Left ventricle myocardium inferior (tissue), 1 donor: Measurements from ENCODE around the gene RTN4. TPM values are rescaled to one million over a fixed set of nuclear protein-coding genes. Genes with fewer than 3 reads are reported as not detected.
A peak's percentile ranks its signal among the peaks of the same experiment; 100 is the strongest.

ENCODE experiments used
- DNase-seq: peaks from one replicate; pipeline ENCODE4 v3.0.0-alpha.2; 2020
- H3K27ac ChIP-seq: fragments of 200-600 bp; replicated peaks from 2 replicates; pipeline ENCODE4 v1.8.0; 2021
- H3K27me3 ChIP-seq: fragments of 200-600 bp; 2 replicates; pipeline ENCODE4 v1.8.0; 2021; ENCODE audit warnings: low read depth
- H3K36me3 ChIP-seq: fragments of 200-600 bp; 2 replicates; pipeline ENCODE4 v1.8.0; 2021
- H3K4me1 ChIP-seq: fragments of 200-600 bp; 2 replicates; pipeline ENCODE4 v1.8.0; 2021
- H3K4me3 ChIP-seq: fragments of 200-600 bp; 2 replicates; pipeline ENCODE4 v1.8.0; 2021; ENCODE audit warnings: mild to moderate bottlenecking, moderate library complexity
- H3K9me3 ChIP-seq: fragments of 200-600 bp; replicated peaks from 2 replicates; pipeline ENCODE4 v1.8.0; 2021
- intact Hi-C: fragments of 100-400 bp; cut with micrococcal nuclease; formaldehyde crosslinking; loops from one replicate; pipeline ENCODE4 v1.11.0; 2022
- total RNA-seq: library from RNA; stranded (reverse); fragmentation: NEBNext Ultra II Directional; extraction: Animal tissue kit (Norgen Biotek cat#: 25700); gene quantifications from one replicate; pipeline ENCODE4 v1.2.1, GENCODE V29; 2021
- TF ChIP-seq, protein P1 (sequence below): fragments of 200-600 bp; IDR thresholded peaks from 2 replicates; pipeline ENCODE4 v1.8.0; 2021; ENCODE audit warnings: antibody characterized with exemption, mild to moderate bottlenecking, borderline replicate concordance
- donor health status: DM: no; HTN: yes; CAD: no; lungs with severe emphysema.

RTN4 gene
- total RNA-seq, 1 donor from 2014 or later, result 105 TPM

DNA sequence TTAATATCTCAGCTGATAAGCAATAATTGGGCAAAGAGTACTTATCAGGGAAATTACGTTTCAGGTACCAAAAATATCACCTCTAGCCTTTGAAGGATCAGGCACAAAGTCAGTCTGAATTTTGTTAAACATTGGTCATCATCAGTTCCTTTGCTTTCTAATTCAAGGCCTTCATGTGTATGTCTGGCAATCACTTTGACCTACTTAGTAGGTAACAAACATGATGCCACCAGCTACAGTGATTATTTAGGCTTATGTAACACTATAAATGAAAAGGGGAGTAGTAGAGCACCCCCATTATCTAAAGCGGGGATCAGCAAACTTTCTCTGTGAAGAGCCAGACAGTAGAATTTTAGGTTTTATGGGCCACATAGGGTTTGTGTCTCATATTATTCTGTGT is 75.1 kb downstream of the RTN4 start:
- Histone ChIP-seq H3K4me1 (peaks cover 53% of the 10 kb centered on the region), H3K27ac (no peak overlapping the region), H3K27me3 (peaks cover 56% of the 10 kb centered on the region), H3K36me3 (peaks cover 12% of the 10 kb centered on the region), H3K4me3 (no peak overlapping the region), H3K9me3 (no peaks in the 10 kb centered on the region)
- TF ChIP-seq, protein P1, sequence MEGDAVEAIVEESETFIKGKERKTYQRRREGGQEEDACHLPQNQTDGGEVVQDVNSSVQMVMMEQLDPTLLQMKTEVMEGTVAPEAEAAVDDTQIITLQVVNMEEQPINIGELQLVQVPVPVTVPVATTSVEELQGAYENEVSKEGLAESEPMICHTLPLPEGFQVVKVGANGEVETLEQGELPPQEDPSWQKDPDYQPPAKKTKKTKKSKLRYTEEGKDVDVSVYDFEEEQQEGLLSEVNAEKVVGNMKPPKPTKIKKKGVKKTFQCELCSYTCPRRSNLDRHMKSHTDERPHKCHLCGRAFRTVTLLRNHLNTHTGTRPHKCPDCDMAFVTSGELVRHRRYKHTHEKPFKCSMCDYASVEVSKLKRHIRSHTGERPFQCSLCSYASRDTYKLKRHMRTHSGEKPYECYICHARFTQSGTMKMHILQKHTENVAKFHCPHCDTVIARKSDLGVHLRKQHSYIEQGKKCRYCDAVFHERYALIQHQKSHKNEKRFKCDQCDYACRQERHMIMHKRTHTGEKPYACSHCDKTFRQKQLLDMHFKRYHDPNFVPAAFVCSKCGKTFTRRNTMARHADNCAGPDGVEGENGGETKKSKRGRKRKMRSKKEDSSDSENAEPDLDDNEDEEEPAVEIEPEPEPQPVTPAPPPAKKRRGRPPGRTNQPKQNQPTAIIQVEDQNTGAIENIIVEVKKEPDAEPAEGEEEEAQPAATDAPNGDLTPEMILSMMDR, result no peak
- DNase-seq, result no peak
- intact Hi-C loops, result no loop called here

DNA sequence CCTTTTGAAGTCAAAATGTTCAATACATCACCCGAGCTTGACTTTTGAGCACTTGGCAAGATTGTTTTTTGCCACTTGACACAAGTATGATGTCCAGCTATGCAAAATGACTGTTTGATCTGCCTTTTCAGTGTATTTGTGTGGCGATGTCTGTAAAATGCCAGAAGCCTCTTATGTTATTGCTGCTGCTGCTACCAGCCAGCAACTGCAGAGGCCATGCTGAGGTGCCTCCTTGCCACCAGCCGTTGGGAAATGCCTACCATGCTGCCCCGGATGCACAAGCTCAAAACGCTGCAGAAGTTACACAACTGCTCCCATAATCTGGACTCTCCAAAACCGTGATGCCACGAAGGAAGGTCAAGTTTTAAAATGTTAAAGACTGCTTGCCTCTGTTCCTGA is 80.3 kb downstream of the RTN4 start:
- Histone ChIP-seq H3K9me3 (no peaks in the 10 kb centered on the region), H3K4me3 (no peak overlapping the region), H3K4me1 (peaks cover 50% of the 10 kb centered on the region), H3K36me3 (peaks cover 12% of the 10 kb centered on the region), H3K27me3 (peaks cover 78% of the 10 kb centered on the region), H3K27ac (no peak overlapping the region)
- intact Hi-C loops, result no loop called here
- TF ChIP-seq, protein P1, result no peak
- no peak for DNase-seq

DNA sequence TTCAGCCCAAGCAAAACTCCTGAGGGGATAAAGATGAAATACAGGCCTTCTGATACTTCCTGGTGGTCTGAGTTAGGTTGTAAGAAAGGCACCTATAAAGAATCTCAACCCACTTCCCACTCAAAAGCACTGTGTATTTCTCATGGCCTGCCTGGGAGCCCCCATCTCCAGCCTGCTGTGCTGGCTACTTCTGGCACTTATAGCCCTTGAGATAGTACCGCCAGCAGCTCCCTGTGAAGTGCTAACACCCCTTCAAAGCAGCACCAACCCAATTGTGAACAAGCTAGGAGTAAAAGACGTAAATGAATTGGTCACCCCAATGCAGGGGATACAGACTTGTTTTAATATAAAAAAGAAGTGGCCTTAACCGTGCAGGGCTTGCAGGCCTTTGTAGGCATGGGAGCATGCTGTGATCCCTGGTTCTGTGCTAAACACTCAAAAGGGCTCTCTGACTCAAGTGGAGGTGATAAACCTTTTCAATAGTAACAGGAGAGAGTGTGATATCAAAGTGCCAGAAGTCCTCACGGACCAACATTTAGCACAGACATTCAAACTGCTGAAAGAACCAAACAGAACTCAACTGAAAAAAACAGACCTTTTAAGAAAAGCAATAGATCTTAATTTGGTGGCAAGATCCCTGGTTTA is 80.8 kb downstream of the RTN4 start:
- Histone ChIP-seq H3K27me3 (peaks cover 79% of the 10 kb centered on the region), H3K9me3 (no peaks in the 10 kb centered on the region), H3K36me3 (peaks cover 12% of the 10 kb centered on the region), H3K27ac (no peak overlapping the region), H3K4me1 (peaks cover 50% of the 10 kb centered on the region), H3K4me3 (no peak overlapping the region)
- intact Hi-C loops, result no loop called here
- no peak for DNase-seq
- TF ChIP-seq, protein P1, result no peak

DNA sequence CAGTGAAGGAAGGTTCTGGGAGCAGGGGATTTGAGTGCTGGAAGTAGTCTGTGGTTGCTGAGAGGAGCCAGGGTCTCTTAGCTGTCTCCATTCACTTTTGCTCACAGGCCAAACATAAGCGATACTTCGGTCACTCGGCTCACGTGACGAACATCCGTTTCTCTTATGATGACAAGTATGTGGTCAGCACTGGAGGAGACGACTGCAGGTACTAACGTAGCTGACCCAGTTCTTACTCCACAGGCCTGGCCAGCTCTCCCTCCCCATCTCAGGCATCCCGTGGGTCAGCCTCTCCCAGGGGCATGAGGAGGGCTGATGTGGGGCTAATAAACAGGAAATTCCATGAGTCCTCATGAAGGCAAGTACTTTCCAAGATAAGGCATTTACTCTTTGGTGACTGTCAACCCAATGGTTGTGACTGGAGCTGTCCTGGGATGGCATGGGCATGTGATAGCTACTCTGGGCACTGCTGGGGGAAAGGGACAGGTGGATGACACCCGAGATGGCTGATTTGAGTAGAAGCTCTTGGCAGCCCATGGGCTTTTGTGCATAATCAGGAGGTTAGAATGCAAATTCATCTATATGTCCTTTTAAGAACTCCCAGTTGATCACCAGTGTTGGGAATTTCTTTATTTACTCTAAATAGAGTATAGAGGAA is 81.6 kb downstream of the RTN4 start:
- Histone ChIP-seq H3K9me3 (no peaks in the 10 kb centered on the region), H3K4me3 (no peak overlapping the region), H3K27me3 (peaks cover 79% of the 10 kb centered on the region), H3K4me1 (peaks cover 50% of the 10 kb centered on the region), H3K27ac (peak overlapping the region; percentile 28), H3K36me3 (peaks cover 8% of the 10 kb centered on the region)
- TF ChIP-seq, protein P1, result no peak
- intact Hi-C loops, result no loop called here
- no peak for DNase-seq

DNA sequence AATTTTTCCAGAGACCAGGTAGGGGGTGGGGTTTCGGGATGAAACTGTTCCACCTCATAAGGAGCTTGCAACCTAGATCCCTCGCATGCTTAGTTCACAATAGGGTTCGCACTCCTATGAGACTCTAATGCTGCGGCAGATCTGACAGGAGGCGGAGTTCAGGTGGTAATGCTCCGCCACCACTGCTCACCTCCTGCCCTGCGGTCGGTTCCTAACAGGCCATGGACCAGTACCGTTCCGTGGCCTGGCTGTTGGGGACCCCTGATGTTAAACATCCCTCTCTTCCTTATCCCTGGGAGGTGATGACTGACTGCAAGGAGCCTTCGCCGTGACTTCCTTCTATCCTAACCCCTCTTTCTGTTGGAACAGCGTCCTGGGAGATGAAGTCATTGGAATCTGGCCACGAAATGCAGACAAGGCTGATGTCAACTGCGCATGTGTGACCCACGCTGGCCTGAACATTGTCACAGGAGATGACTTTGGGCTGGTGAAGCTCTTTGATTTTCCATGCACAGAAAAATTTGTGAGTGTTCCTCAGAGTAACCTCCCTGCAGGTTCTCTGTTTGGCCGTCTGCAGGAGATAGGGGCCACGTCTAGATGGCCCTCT is 82.4 kb downstream of the RTN4 start:
- Histone ChIP-seq H3K4me1 (peaks cover 50% of the 10 kb centered on the region), H3K36me3 (peaks cover 7% of the 10 kb centered on the region), H3K27me3 (peaks cover 79% of the 10 kb centered on the region), H3K9me3 (no peaks in the 10 kb centered on the region), H3K27ac (peak overlapping the region; percentile 28), H3K4me3 (no peak overlapping the region)
- intact Hi-C loops, result no loop called here
- TF ChIP-seq, protein P1, result no peak
- DNase-seq, result peak; percentile 43
